HepG2 (cell line): ENCODE measurements around the gene VEGFB. TPM values are rescaled to one million over a fixed set of nuclear protein-coding genes. Genes with fewer than 3 reads are reported as not detected.

Experiments used
- ATAC-seq: fragments of 200-7000 bp; cut with Tn5 transposase; 3 replicates; pipeline ENCODE4 v1.9.1; 2020; ENCODE audit warnings: mild to moderate bottlenecking, moderate library complexity
- BruUV-seq: library from RNA; stranded (reverse); fragments of 400-500 nt; replicated peaks from 2 replicates; lab custom pipeline; 2021; lab: Mats Ljungman, UMichigan
- CTCF ChIA-PET: fragments of 300-600 bp; formaldehyde crosslinking; extraction: SDS; loops from one replicate; lab custom pipeline; 2021; ENCODE audit warnings: low total read pairs, inconsistent platforms, low intra/inter-chr PET ratio; lab: Yijun Ruan, JAX
- POLR2A ChIA-PET: fragments of 350-600 bp; sonication (Branson Sonifier 250); formaldehyde crosslinking; loops from one replicate; lab custom pipeline; 2020; ENCODE audit warnings: antibody characterized with exemption, inconsistent platforms; lab: Yijun Ruan, JAX
- DNase-seq: peaks from one replicate; pipeline ENCODE4 v3.0.0-alpha.2; 2015; ENCODE audit warnings: low spot score
- FAIRE-seq: peaks from 3 replicates; lab custom pipeline; 2011; peaks lifted over from hg19 to GRCh38; lab: Jason Lieb, UNC
- H2AFZ ChIP-seq: one replicate; pipeline ENCODE4 v1.6.1; 2011; ENCODE audit warnings: low read length, inconsistent platforms
- H3K27ac ChIP-seq: fragments of 300-600 bp; 3 replicates; pipeline ENCODE4 v1.8.0; 2011; ENCODE audit warnings: mixed run types, mild to moderate bottlenecking, mixed read lengths, low read length, inconsistent platforms; ENCODE audit not compliant: insufficient read depth; ENCODE audit errors: extremely low read length
- H3K27me3 ChIP-seq, 2 experiments: fragments of 200-600 bp in 1 of 2; 2 replicates in 1 of 2; 3 replicates in 1 of 2; pipeline versions ENCODE4 v1.6.0 to v1.8.0; 2011; ENCODE audit warnings: low read length in 2 of 2, mild to moderate bottlenecking in 2 of 2, moderate library complexity in 2 of 2, inconsistent platforms in 1 of 2; ENCODE audit not compliant: insufficient read depth in 2 of 2, control insufficient read depth in 1 of 2
- H3K36me3 ChIP-seq, 2 experiments: fragments of 200-600 bp in 1 of 2; replicated peaks in 1 of 2; 2 replicates in 1 of 2; 3 replicates in 1 of 2; pipeline versions ENCODE4 v1.5.1 to v1.8.0; 2011; ENCODE audit warnings: low read length in 2 of 2, inconsistent platforms in 1 of 2; ENCODE audit not compliant: insufficient read depth in 2 of 2, control insufficient read depth in 1 of 2
- H3K4me1 ChIP-seq: 2 replicates; pipeline ENCODE4 v1.5.1; 2012; ENCODE audit warnings: low read length, inconsistent platforms; ENCODE audit not compliant: insufficient read depth
- H3K4me2 ChIP-seq: 2 replicates; pipeline ENCODE4 v1.6.0; 2011; ENCODE audit warnings: low read depth, low read length, inconsistent platforms
- H3K4me3 ChIP-seq, 3 experiments: fragments of 200-600 bp in 1 of 3; sonication (generic), shearing (Covaris generic) in 1 of 3; replicated peaks in 1 of 3; 2 replicates each; pipeline ENCODE4 v1.5.1; 2011 to 2016; ENCODE audit warnings: low read length in 3 of 3, inconsistent platforms in 2 of 3, low read depth in 2 of 3, mild to moderate bottlenecking in 2 of 3, control low read depth in 1 of 3, mixed read lengths in 1 of 3; ENCODE audit not compliant: insufficient read depth in 1 of 3
- H3K79me2 ChIP-seq: one replicate; pipeline ENCODE4 v1.6.1; 2011; ENCODE audit warnings: low read length, inconsistent platforms; ENCODE audit not compliant: insufficient read depth
- H3K9ac ChIP-seq: 2 replicates; pipeline ENCODE4 v1.6.0; 2011; ENCODE audit warnings: mild to moderate bottlenecking, low read depth, low read length, inconsistent platforms; ENCODE audit not compliant: insufficient read depth
- H3K9me3 ChIP-seq: 2 replicates; pipeline ENCODE4 v1.5.1; 2012; ENCODE audit warnings: mild to moderate bottlenecking, low read length
- H4K20me1 ChIP-seq: 2 replicates; pipeline ENCODE4 v1.6.0; 2011; ENCODE audit warnings: inconsistent platforms, mild to moderate bottlenecking, low read length, moderate library complexity; ENCODE audit not compliant: insufficient read depth
- ATF7 ChIP-seq, 2 experiments: fragments of 450-650 bp in 1 of 2; sonication (generic) in 1 of 2; formaldehyde crosslinking in 1 of 2; IDR thresholded peaks; 2 replicates each; pipeline versions ENCODE4 v1.4.0 to v1.6.1; 2016 to 2020; ENCODE audit warnings: antibody characterized with exemption in 1 of 2, mild to moderate bottlenecking in 1 of 2, missing genetic modification reagents in 1 of 2
- FOXM1 ChIP-seq: sonication (generic); formaldehyde crosslinking; IDR thresholded peaks from 2 replicates; pipeline ENCODE4 v1.5.0; 2020; ENCODE audit warnings: missing genetic modification reagents
- FOXO1 ChIP-seq: sonication (generic); formaldehyde crosslinking; IDR thresholded peaks from 2 replicates; pipeline ENCODE4 v1.4.0; 2020; ENCODE audit warnings: missing genetic modification reagents
- HMG20B ChIP-seq: conservative IDR thresholded peaks from 2 replicates; pipeline ENCODE4 v1.6.1; 2016; ENCODE audit warnings: missing genetic modification reagents, missing compliant biosample characterization
- HNF4G ChIP-seq, 2 experiments: sonication (generic) in 1 of 2; formaldehyde crosslinking in 1 of 2; IDR thresholded peaks; 2 replicates each; pipeline versions ENCODE4 v1.4.0 to v1.6.1; 2011 to 2020; ENCODE audit warnings: borderline replicate concordance in 2 of 2, low read depth in 2 of 2, mild to moderate bottlenecking in 2 of 2, low read length in 1 of 2, missing genetic modification reagents in 1 of 2, moderate library complexity in 1 of 2
- ISX ChIP-seq: sonication (generic); formaldehyde crosslinking; conservative IDR thresholded peaks from 2 replicates; pipeline ENCODE4 v1.5.0; 2020; ENCODE audit warnings: missing genetic modification reagents
- NFATC3 ChIP-seq: sonication (generic); formaldehyde crosslinking; IDR thresholded peaks from 2 replicates; pipeline ENCODE4 v1.5.1; 2020; ENCODE audit warnings: mild to moderate bottlenecking, missing genetic modification reagents
- RBAK ChIP-seq: sonication (generic); formaldehyde crosslinking; IDR thresholded peaks from 2 replicates; pipeline ENCODE4 v1.5.1; 2020; ENCODE audit warnings: mild to moderate bottlenecking, missing genetic modification reagents
- SMAD9 ChIP-seq: sonication (generic); formaldehyde crosslinking; IDR thresholded peaks from 2 replicates; pipeline ENCODE4 v1.5.1; 2020; ENCODE audit warnings: mild to moderate bottlenecking, missing genetic modification reagents
- SP1 ChIP-seq, 2 experiments: fragments of 450-650 bp in 1 of 2; sonication (generic) in 1 of 2; formaldehyde crosslinking in 1 of 2; IDR thresholded peaks; 2 replicates each; pipeline versions ENCODE4 v1.4.0 to v1.6.1; 2016 to 2020; ENCODE audit warnings: missing genetic modification reagents in 1 of 2
- TAF15 ChIP-seq: fragments of 200-400 bp; formaldehyde crosslinking; IDR thresholded peaks from one replicate; pipeline ENCODE4 v1.6.1; 2018; ENCODE audit warnings: mild to moderate bottlenecking, low read depth, low read length; ENCODE audit not compliant: poor library complexity, severe bottlenecking
- ZEB1 ChIP-seq: IDR thresholded peaks from 2 replicates; pipeline ENCODE4 v1.6.1; 2012; ENCODE audit warnings: mild to moderate bottlenecking, low read depth, inconsistent platforms; ENCODE audit not compliant: insufficient replicate concordance
- ZNF121 ChIP-seq: sonication (generic); formaldehyde crosslinking; IDR thresholded peaks from 2 replicates; pipeline ENCODE4 v1.5.0; 2020; ENCODE audit warnings: mild to moderate bottlenecking, missing genetic modification reagents
- ZNF3 ChIP-seq: IDR thresholded peaks from 2 replicates; pipeline ENCODE4 v1.7.0; 2017; ENCODE audit warnings: inconsistent platforms
- ZNF335 ChIP-seq: sonication (generic); formaldehyde crosslinking; IDR thresholded peaks from 2 replicates; pipeline ENCODE4 v1.4.0; 2020; ENCODE audit warnings: missing genetic modification reagents
- ZNF737 ChIP-seq: sonication (generic); formaldehyde crosslinking; IDR thresholded peaks from 2 replicates; pipeline ENCODE4 v1.5.0; 2020; ENCODE audit warnings: missing genetic modification reagents, mild to moderate bottlenecking, borderline replicate concordance
- WGBS: methylation state at CpG from one replicate; pipeline ENCODE4 v1.1.6; 2017; ENCODE audit warnings: low lambda C conversion rate; 5-methylcytosine and 5-hydroxymethylcytosine counted together
- in situ Hi-C: cut with HindIII; loops from 2 replicates; pipeline ENCODE4 v1.10.0; 2017; ENCODE audit warnings: low pct_unique_long_range_greater_than_20kb; ENCODE audit not compliant: extremely low pct_ligation_motif_present
- intact Hi-C: fragments of 100-400 bp; cut with micrococcal nuclease; formaldehyde crosslinking; loops from one replicate; pipeline ENCODE4 v1.10.0; 2022; ENCODE audit not compliant: unreplicated experiment
- polyA plus RNA-seq, 8 experiments: library from polyadenylated mRNA; depleted of rRNA in 3 of 8; stranded (reverse) in 7 of 8; unstranded in 1 of 8; fragments of >200 nt; fragmentation: Illumina TruSeq in 4 of 8; extraction: Trizol in 4 of 8; gene quantifications; 2 replicates each; pipeline versions ENCODE4 v1.2.1 to v1.2.3, GENCODE V29; 2011 to 2016; ENCODE audit warnings: low read depth in 4 of 8, missing spikeins in 1 of 8, mixed read lengths in 1 of 8; ENCODE audit not compliant: insufficient read depth in 1 of 8
- total RNA-seq, 5 experiments: library from RNA; depleted of rRNA; stranded (reverse); fragments of >200 nt; fragmentation: Illumina TruSeq; extraction: Trizol; gene quantifications; 2 replicates each; pipeline ENCODE4 v1.2.3, GENCODE V29; 2016; ENCODE audit warnings: low read depth in 1 of 5
- TF ChIP-seq, protein P1 (sequence below): IDR thresholded peaks from 2 replicates; pipeline ENCODE4 v1.6.1; 2016; ENCODE audit warnings: control low read depth
- TF ChIP-seq, protein P2 (sequence below): sonication (generic); formaldehyde crosslinking; IDR thresholded peaks from 2 replicates; pipeline ENCODE4 v1.5.1; 2020; ENCODE audit warnings: mild to moderate bottlenecking, moderate library complexity, missing genetic modification reagents
- TF ChIP-seq, protein P3 (sequence below): sonication (generic); formaldehyde crosslinking; IDR thresholded peaks from 2 replicates; pipeline ENCODE4 v1.5.1; 2020; ENCODE audit warnings: missing genetic modification reagents, mild to moderate bottlenecking, borderline replicate concordance
- TF ChIP-seq, protein P4 (sequence below): sonication (generic); formaldehyde crosslinking; IDR thresholded peaks from 2 replicates; pipeline ENCODE4 v1.4.0; 2020; ENCODE audit warnings: missing genetic modification reagents, mild to moderate bottlenecking, borderline replicate concordance

The VEGFB gene
- total and polyA plus RNA-seq, 2 of the 13 experiments (the other 11 are each of a cell fraction or from before 2014, with no cell fraction given) = 9.0 to 11.3 TPM

DNA sequence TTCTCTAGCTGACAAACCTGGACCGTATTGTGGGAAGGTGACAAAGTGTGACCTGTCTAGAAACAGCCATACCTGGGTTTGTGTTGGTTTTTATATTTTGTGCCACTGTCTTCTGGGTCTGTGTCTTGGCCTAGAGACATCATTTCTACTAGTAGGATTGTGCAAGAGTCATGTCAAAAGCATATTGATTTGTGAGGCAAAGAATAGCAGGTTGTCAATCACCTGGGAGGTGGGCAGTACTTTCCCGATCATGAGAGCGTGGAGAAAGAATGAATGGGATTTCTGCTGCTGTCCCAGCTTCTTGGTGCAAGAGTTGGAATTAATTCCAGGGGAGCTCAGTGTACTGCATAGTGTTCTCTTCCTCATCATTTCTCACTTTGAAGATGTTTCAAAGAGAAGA lies 32.8 kb upstream of the VEGFB start:
- H3K27ac ChIP-seq = no peak overlapping the region
- intact Hi-C loops = no loop called here
- H3K79me2 ChIP-seq = no peaks in the 10 kb centered on the region
- in situ Hi-C loops = no loop called here
- ChIA-PET CTCF (no interaction called here), POLR2A (interaction anchor here (1.0 to 1.2 kb wide), 2 partner anchors 10 to 16 kb away, joined by 3 to 4 read pairs; partner anchors contain the start of gene STIP1)
- H4K20me1 ChIP-seq = 0 out of 2 replicates have a peak, but pooled peaks cover 2% of the 10 kb centered on the region
- no peak for FAIRE-seq
- H3K4me1 ChIP-seq = peaks cover 14% of the 10 kb centered on the region
- H3K4me3 ChIP-seq = no peak overlapping the region
- 87% methylated on average over 3 of the region's 3 CpGs for WGBS
- H3K4me2 ChIP-seq = no peak overlapping the region
- peaks cover 42 to 67% of the 10 kb centered on the region in 2 experiments for H3K36me3 ChIP-seq
- no peaks in the 10 kb centered on the region for H3K27me3 ChIP-seq
- H3K9ac ChIP-seq = no peak overlapping the region
- no peak overlapping the region for H2AFZ ChIP-seq
- BruUV-seq = no TSS peak
- H3K9me3 ChIP-seq = no peaks in the 10 kb centered on the region
- DNase-seq = no peak
- no peak for ATAC-seq
- TF ChIP-seq, protein P1, sequence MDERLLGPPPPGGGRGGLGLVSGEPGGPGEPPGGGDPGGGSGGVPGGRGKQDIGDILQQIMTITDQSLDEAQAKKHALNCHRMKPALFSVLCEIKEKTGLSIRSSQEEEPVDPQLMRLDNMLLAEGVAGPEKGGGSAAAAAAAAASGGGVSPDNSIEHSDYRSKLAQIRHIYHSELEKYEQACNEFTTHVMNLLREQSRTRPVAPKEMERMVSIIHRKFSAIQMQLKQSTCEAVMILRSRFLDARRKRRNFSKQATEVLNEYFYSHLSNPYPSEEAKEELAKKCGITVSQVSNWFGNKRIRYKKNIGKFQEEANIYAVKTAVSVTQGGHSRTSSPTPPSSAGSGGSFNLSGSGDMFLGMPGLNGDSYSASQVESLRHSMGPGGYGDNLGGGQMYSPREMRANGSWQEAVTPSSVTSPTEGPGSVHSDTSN (CRISPR knock-in tag) = 0 out of 2 replicates have a peak, but pooled peaks have one; percentile 51
- TF ChIP-seq SP1 (IDR thresholded peaks at IDR 0.05) = no peak
- no peak for TF ChIP-seq SP1 (CRISPR knock-in tag; IDR thresholded peaks at IDR 0.05)
- TF ChIP-seq FOXO1 (CRISPR knock-in tag) = no peak
- TF ChIP-seq, protein P2, sequence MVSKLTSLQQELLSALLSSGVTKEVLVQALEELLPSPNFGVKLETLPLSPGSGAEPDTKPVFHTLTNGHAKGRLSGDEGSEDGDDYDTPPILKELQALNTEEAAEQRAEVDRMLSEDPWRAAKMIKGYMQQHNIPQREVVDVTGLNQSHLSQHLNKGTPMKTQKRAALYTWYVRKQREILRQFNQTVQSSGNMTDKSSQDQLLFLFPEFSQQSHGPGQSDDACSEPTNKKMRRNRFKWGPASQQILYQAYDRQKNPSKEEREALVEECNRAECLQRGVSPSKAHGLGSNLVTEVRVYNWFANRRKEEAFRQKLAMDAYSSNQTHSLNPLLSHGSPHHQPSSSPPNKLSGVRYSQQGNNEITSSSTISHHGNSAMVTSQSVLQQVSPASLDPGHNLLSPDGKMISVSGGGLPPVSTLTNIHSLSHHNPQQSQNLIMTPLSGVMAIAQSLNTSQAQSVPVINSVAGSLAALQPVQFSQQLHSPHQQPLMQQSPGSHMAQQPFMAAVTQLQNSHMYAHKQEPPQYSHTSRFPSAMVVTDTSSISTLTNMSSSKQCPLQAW (CRISPR knock-in tag) = no peak
- TF ChIP-seq NFATC3 (CRISPR knock-in tag) = no peak
- TF ChIP-seq FOXM1 (CRISPR knock-in tag) = no peak
- TF ChIP-seq TAF15 = no peak
- TF ChIP-seq ZNF3 (CRISPR knock-in tag) = no peak
- TF ChIP-seq ZNF121 (CRISPR knock-in tag) = no peak
- TF ChIP-seq ISX (CRISPR knock-in tag) = no peak
- no peak for TF ChIP-seq HNF4G (IDR thresholded peaks at IDR 0.05; ENCODE audit: borderline replicate concordance, low read depth, low read length)
- TF ChIP-seq HNF4G (CRISPR knock-in tag; IDR thresholded peaks at IDR 0.05; ENCODE audit: borderline replicate concordance, low read depth) = no peak
- no peak for TF ChIP-seq ZNF335 (CRISPR knock-in tag)
- TF ChIP-seq HMG20B = no peak
- TF ChIP-seq ZNF737 (CRISPR knock-in tag) = no peak
- TF ChIP-seq, protein P3, sequence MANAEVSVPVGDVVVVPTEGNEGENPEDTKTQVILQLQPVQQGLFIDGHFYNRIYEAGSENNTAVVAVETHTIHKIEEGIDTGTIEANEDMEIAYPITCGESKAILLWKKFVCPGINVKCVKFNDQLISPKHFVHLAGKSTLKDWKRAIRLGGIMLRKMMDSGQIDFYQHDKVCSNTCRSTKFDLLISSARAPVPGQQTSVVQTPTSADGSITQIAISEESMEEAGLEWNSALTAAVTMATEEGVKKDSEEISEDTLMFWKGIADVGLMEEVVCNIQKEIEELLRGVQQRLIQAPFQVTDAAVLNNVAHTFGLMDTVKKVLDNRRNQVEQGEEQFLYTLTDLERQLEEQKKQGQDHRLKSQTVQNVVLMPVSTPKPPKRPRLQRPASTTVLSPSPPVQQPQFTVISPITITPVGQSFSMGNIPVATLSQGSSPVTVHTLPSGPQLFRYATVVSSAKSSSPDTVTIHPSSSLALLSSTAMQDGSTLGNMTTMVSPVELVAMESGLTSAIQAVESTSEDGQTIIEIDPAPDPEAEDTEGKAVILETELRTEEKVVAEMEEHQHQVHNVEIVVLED (CRISPR knock-in tag) = no peak
- no peak for TF ChIP-seq ZEB1
- TF ChIP-seq SMAD9 (CRISPR knock-in tag) = no peak
- TF ChIP-seq, protein P4, sequence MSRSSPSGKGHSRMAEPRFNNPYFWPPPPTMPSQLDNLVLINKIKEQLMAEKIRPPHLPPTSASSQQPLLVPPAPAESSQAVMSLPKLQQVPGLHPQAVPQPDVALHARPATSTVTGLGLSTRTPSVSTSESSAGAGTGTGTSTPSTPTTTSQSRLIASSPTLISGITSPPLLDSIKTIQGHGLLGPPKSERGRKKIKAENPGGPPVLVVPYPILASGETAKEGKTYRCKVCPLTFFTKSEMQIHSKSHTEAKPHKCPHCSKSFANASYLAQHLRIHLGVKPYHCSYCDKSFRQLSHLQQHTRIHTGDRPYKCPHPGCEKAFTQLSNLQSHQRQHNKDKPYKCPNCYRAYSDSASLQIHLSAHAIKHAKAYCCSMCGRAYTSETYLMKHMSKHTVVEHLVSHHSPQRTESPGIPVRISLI (CRISPR knock-in tag) = no peak
- no peak for TF ChIP-seq ATF7 (IDR thresholded peaks at IDR 0.05)
- TF ChIP-seq ATF7 (CRISPR knock-in tag; IDR thresholded peaks at IDR 0.05) = no peak
- no peak for TF ChIP-seq RBAK (CRISPR knock-in tag)
